Endothelial cell (in vitro differentiated cells): Measurements from ENCODE around the gene SELENOM. TPM values are rescaled to one million over a fixed set of nuclear protein-coding genes. Genes with fewer than 3 reads are reported as not detected.

Experiments
- DNase-seq: peaks from one replicate; pipeline ENCODE4 v3.0.0; 2021; ENCODE audit warnings: low spot score
- H3K27ac Mint-ChIP-seq: one replicate; pipeline ENCODE4 v1.8.0; 2021; ENCODE audit warnings: mixed read lengths, inconsistent platforms; ENCODE audit not compliant: unreplicated experiment
- H3K27me3 Mint-ChIP-seq: one replicate; pipeline ENCODE4 v1.8.0; 2021; ENCODE audit warnings: mild to moderate bottlenecking, moderate library complexity, mixed read lengths, inconsistent platforms; ENCODE audit not compliant: unreplicated experiment
- H3K36me3 Mint-ChIP-seq: one replicate; pipeline ENCODE4 v1.8.0; 2021; ENCODE audit warnings: mild to moderate bottlenecking, low read depth, mixed read lengths, inconsistent platforms; ENCODE audit not compliant: unreplicated experiment
- H3K4me1 Mint-ChIP-seq: one replicate; pipeline ENCODE4 v1.8.0; 2021; ENCODE audit warnings: mild to moderate bottlenecking, mixed read lengths, inconsistent platforms; ENCODE audit not compliant: unreplicated experiment
- H3K4me3 Mint-ChIP-seq: one replicate; pipeline ENCODE4 v1.8.0; 2021; ENCODE audit warnings: mild to moderate bottlenecking, mixed read lengths, inconsistent platforms; ENCODE audit not compliant: unreplicated experiment
- H3K9me3 Mint-ChIP-seq: one replicate; pipeline ENCODE4 v1.8.0; 2021; ENCODE audit warnings: mixed read lengths, inconsistent platforms; ENCODE audit not compliant: unreplicated experiment
- CTCF ChIP-seq: fragments of 200-600 bp; sonication (generic); IDR thresholded peaks from one replicate; pipeline ENCODE4 v1.5.0; 2021; ENCODE audit warnings: antibody characterized with exemption; ENCODE audit not compliant: unreplicated experiment
- total RNA-seq: library from RNA; stranded (reverse); fragmentation: NEBNext Ultra II Directional; extraction: Animal tissue kit (Norgen Biotek cat#: 25700); gene quantifications from one replicate; pipeline ENCODE4 v1.2.1, GENCODE V29; 2021; ENCODE audit not compliant: unreplicated experiment

Gene SELENOM
- total RNA-seq, 1 donor from 2014 or later = 35.4 TPM

GRCh38 chr22:31093086-31093850 lies 14.1 kb downstream of the SELENOM start:
- Mint-ChIP-seq H3K4me1 (peaks cover 23% of the 10 kb centered on the region), H3K9me3 (no peaks in the 10 kb centered on the region), H3K27me3 (peaks cover 10% of the 10 kb centered on the region), H3K27ac (no peak overlapping the region), H3K4me3 (no peak overlapping the region), H3K36me3 (peaks cover 52% of the 10 kb centered on the region)
- DNase-seq = no peak
- TF ChIP-seq CTCF = no peak

DNA sequence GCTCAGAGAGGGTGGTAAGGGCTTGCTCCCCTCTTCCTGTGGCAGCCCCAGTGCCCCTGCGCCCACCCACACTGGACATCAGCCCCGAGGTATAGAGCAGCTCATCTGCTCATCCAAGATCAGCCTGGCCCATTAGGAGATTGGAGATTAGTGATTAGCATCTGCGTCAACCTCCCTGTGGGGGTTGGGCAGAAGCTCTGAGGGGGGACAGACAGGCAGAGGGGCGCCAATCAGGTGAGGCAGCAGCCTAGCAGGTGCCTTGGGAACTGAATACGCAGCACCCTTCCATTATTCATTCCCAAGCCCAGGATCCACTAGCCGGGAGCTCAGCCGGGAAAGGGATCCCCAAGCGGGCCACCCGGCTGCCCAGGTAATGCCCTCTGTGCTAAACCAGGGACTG lies 15.2 kb downstream of the SELENOM start:
- no peaks in the 10 kb centered on the region for H3K9me3 Mint-ChIP-seq
- peaks cover 48% of the 10 kb centered on the region for H3K36me3 Mint-ChIP-seq
- H3K4me3 Mint-ChIP-seq = peak overlapping the region; percentile 60
- peaks cover 23% of the 10 kb centered on the region for H3K4me1 Mint-ChIP-seq
- peak overlapping the region; percentile 30 for H3K27ac Mint-ChIP-seq
- no peak for TF ChIP-seq CTCF
- DNase-seq = no peak
- H3K27me3 Mint-ChIP-seq = peaks cover 10% of the 10 kb centered on the region

- H3K36me3 Mint-ChIP-seq = peaks cover 44% of the 10 kb centered on the region
- H3K4me1 Mint-ChIP-seq = peaks cover 26% of the 10 kb centered on the region
- no peak for TF ChIP-seq CTCF
- no peak for DNase-seq
- no peaks in the 10 kb centered on the region for H3K9me3 Mint-ChIP-seq
- H3K4me3 Mint-ChIP-seq = no peak overlapping the region
- H3K27ac Mint-ChIP-seq = no peak overlapping the region
- peaks cover 9% of the 10 kb centered on the region for H3K27me3 Mint-ChIP-seq
Observed at GRCh38 chr22:31091106-31091975, 16.0 kb downstream of the SELENOM start.

DNA sequence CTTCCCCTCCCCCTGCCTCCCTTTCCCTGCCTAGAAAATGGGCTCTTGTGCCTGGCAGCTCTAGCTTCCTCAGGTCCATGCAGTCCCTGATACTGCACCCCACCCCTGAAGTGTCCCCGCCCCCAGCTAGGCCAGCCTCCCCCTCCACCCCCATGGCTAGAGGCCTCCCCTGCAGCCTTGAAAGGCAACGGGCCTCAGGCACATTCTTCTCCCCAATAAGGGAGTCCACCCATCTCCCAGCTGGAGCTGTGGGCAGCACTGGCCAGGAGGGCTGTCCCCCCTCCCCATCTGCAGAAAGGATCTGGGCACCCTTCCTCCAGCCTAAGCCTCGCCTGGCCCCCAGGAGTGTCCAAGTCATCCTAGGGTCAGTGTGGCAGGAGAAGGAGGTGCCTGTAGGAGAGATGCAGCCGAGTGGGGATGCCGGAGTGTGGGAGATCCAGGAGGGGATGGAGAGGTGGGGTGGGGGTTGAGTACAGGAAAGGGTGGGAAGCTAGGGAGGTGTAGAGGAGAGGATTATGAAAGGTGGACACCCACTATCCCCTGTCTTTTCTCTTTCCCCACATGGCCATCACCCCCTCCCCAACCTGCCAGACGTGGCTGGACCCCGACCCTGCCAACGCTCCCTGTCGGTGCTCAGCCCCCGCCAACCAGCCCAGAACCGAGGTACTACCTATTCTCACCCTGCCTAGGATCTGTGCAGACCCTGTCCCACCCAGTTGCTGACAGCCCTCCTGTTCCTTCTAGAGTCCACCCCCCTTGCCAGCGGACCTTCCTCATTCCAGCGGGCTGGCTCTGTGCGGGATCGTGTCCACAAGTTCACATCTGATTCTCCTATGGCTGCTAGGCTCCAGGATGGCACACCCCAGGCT lies 16.9 kb downstream of the SELENOM start:
- H3K9me3 Mint-ChIP-seq = no peaks in the 10 kb centered on the region
- H3K36me3 Mint-ChIP-seq = peaks cover 37% of the 10 kb centered on the region
- DNase-seq = no peak
- H3K4me3 Mint-ChIP-seq = peak overlapping the region; percentile 31
- peaks cover 5% of the 10 kb centered on the region for H3K27me3 Mint-ChIP-seq
- H3K4me1 Mint-ChIP-seq = peaks cover 21% of the 10 kb centered on the region
- no peak for TF ChIP-seq CTCF
- peak overlapping the region; percentile 24 for H3K27ac Mint-ChIP-seq
